Measurements from ENCODE around the gene CDK18.
A peak's percentile ranks its signal among the peaks of the same experiment; 100 is the strongest.

The CDK18 gene

DNA sequence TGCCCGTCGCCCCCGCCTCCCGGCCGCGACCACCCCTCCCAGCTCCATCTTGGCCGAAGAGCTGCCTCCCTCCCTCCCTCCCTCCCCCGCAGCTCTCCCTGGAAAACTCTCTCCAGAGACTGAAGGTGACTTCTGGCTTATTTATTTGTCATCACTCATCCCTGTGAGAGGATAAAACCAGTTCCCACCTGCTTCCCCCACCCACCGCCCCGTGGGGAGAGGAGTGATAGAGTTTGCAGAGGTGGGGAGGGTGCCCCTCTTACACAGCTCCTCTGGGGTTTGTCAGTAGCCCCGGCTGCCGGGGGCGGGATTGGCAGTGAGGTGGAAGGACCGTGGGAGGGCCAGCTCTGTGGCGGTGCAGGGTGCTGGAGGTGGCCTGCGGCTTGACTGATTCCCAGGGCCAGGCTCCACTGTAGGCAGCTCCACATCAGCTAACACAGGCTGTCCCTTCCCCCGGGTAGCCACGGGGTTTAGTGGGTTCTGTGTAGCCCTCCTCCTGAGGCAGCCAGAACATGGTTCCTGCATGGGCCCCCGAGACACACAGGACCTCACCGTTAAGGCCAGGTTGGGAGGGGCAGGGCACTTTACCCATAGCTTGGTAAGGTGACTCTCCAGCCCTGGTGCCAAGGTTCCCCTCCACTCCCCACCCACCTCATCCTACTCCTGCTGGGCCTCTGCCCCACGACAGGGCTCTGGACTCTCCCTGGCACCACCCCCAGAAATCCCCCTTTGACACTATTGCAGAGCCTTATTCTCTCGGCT, 65.1 kb downstream of the CDK18 start:
- peak overlapping the region; percentile 28 for H3K9ac ChIP-seq (ENCODE audit: insufficient read length, low read depth)
- peaks cover 7% of the 10 kb centered on the region for H3K4me1 ChIP-seq (ENCODE audit: insufficient read depth, insufficient read length)
- TF ChIP-seq ZNF274 (IDR thresholded peaks at IDR 0.05; ENCODE audit: low read depth, low read length) (no peak), YY1 (IDR thresholded peaks at IDR 0.05; ENCODE audit: insufficient read depth, insufficient read length) (no peak), SUZ12 (IDR thresholded peaks at IDR 0.05; ENCODE audit: extremely low read depth, insufficient read depth, insufficient read length) (peak; percentile 27)
- H3K4me3 ChIP-seq (ENCODE audit: insufficient read length, low read depth), result peak overlapping the region; percentile 58
- peaks cover 54% of the 10 kb centered on the region for H3K27me3 ChIP-seq (ENCODE audit: insufficient read depth, insufficient read length)
- H3K36me3 ChIP-seq (ENCODE audit: insufficient read depth, insufficient read length, low read length), result no peaks in the 10 kb centered on the region
- no peaks in the 10 kb centered on the region for H3K9me3 ChIP-seq (ENCODE audit: insufficient read depth, low read length)
- no peak for DNase-seq (ENCODE audit: low read depth, low spot score)

DNA sequence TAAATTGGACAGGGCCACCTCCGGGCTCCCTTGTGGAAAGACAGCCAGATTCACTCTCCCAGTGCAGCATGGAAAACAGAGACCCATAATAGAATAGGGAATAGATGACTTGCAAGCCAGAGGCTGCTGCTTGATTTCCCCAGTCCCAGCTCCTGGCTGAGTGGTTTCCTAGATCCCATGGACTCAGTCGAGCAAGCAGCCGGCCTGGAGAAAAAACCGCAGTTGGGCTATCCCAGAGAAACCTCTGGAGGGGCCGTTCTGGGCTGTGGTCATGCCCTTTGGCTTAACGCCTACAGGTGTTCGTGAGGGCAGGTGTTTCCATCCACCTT, 65.7 kb downstream of the CDK18 start:
- Histone ChIP-seq H3K9me3 (ENCODE audit: insufficient read depth, low read length) (no peaks in the 10 kb centered on the region), H3K4me3 (ENCODE audit: insufficient read length, low read depth) (no peak overlapping the region), H3K4me1 (ENCODE audit: insufficient read depth, insufficient read length) (peaks cover 7% of the 10 kb centered on the region), H3K27me3 (ENCODE audit: insufficient read depth, insufficient read length) (peaks cover 59% of the 10 kb centered on the region), H3K36me3 (ENCODE audit: insufficient read depth, insufficient read length, low read length) (no peaks in the 10 kb centered on the region), H3K9ac (ENCODE audit: insufficient read length, low read depth) (no peak overlapping the region)
- TF ChIP-seq SUZ12 (IDR thresholded peaks at IDR 0.05; ENCODE audit: extremely low read depth, insufficient read depth, insufficient read length) (no peak), ZNF274 (IDR thresholded peaks at IDR 0.05; ENCODE audit: low read depth, low read length) (no peak), YY1 (IDR thresholded peaks at IDR 0.05; ENCODE audit: insufficient read depth, insufficient read length) (no peak)
- DNase-seq (ENCODE audit: low read depth, low spot score), result no peak

DNA sequence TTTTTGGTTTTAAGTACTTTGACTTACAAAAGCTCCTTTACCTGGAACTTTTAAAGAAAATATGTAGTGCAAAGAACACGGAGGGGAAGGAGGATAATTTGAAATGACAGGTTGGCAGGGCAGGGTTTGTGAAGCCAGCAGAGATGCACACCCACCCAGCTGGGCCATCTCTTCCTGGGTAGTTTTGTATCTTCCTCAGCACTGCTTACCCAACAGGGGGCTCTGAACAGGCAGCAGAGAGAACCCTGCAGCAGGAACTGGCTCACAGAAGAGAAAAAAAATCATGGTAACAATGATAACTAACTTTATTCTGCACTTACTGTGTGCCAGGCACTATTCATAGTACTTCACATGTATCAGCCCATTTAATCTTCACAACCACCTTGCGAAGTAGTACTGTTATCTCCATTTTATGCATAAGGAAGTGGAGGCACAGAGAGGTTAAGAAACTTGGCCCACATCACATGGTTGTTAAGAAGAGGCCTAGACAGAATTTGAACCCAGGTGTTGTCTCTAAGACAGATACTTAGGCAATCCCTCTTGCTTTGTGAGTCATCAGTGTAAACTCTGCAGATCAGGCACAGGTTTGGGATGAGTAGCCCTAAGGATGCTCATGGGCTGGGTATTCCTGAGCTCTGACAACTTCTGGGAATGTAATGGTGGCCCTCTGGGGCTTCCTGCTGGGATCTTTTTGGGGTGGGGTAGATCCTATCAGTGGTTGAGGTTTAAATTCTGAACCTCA, 66.5 kb downstream of the CDK18 start:
- no peak overlapping the region for H3K4me3 ChIP-seq (ENCODE audit: insufficient read length, low read depth)
- no peak for DNase-seq (ENCODE audit: low read depth, low spot score)
- H3K9ac ChIP-seq (ENCODE audit: insufficient read length, low read depth), result no peak overlapping the region
- no peaks in the 10 kb centered on the region for H3K36me3 ChIP-seq (ENCODE audit: insufficient read depth, insufficient read length, low read length)
- TF ChIP-seq ZNF274 (IDR thresholded peaks at IDR 0.05; ENCODE audit: low read depth, low read length) (no peak), YY1 (IDR thresholded peaks at IDR 0.05; ENCODE audit: insufficient read depth, insufficient read length) (no peak), SUZ12 (IDR thresholded peaks at IDR 0.05; ENCODE audit: extremely low read depth, insufficient read depth, insufficient read length) (no peak)
- H3K4me1 ChIP-seq (ENCODE audit: insufficient read depth, insufficient read length), result peaks cover 7% of the 10 kb centered on the region
- peaks cover 67% of the 10 kb centered on the region for H3K27me3 ChIP-seq (ENCODE audit: insufficient read depth, insufficient read length)
- H3K9me3 ChIP-seq (ENCODE audit: insufficient read depth, low read length), result no peaks in the 10 kb centered on the region

DNA sequence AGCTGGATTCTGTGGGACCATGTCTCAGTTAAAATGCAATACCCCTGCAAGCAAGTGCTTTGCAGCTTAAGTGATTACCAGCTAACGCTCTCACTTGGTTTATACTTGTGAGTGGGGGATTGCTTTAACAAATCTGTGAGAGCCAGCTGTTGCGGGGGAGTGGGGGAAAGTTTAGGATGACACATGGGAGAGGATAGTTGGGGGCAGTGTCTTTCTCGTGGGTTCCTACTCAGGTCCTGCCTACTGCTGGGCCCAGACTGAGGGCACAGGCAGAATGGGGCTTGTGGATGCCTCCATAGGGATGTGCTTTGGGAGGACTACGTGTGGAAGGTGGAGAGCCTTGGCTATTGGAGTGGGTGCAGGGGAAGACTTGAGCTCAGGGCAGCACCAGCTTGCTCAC, 67.3 kb downstream of the CDK18 start:
- TF ChIP-seq YY1 (IDR thresholded peaks at IDR 0.05; ENCODE audit: insufficient read depth, insufficient read length) (no peak), ZNF274 (IDR thresholded peaks at IDR 0.05; ENCODE audit: low read depth, low read length) (no peak), SUZ12 (IDR thresholded peaks at IDR 0.05; ENCODE audit: extremely low read depth, insufficient read depth, insufficient read length) (no peak)
- Histone ChIP-seq H3K4me3 (ENCODE audit: insufficient read length, low read depth) (no peak overlapping the region), H3K9ac (ENCODE audit: insufficient read length, low read depth) (no peak overlapping the region), H3K27me3 (ENCODE audit: insufficient read depth, insufficient read length) (peaks cover 67% of the 10 kb centered on the region), H3K4me1 (ENCODE audit: insufficient read depth, insufficient read length) (peaks cover 8% of the 10 kb centered on the region), H3K36me3 (ENCODE audit: insufficient read depth, insufficient read length, low read length) (no peaks in the 10 kb centered on the region), H3K9me3 (ENCODE audit: insufficient read depth, low read length) (no peaks in the 10 kb centered on the region)
- DNase-seq (ENCODE audit: low read depth, low spot score), result no peak

DNA sequence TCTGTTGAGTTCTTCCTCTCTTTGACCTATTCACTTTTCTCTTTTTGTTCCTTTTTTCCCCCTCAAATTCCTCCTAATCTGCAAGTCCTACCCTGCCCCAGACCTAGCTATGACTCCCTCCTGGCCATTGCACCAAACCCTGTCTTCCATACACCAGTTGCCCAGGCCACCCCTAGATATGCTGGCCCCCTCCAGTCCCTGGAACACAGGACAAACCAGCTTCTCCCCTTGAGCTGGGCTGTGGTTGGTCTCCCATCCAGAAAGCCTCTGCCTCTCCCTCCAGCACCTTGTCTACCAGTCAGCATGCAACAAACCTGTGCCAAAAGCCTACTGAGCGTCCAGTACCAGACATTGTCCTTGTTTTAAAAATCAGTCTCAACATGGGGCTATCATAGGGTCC, 68.0 kb downstream of the CDK18 start:
- peaks cover 67% of the 10 kb centered on the region for H3K27me3 ChIP-seq (ENCODE audit: insufficient read depth, insufficient read length)
- no peaks in the 10 kb centered on the region for H3K36me3 ChIP-seq (ENCODE audit: insufficient read depth, insufficient read length, low read length)
- TF ChIP-seq YY1 (IDR thresholded peaks at IDR 0.05; ENCODE audit: insufficient read depth, insufficient read length), result no peak
- no peak for TF ChIP-seq ZNF274 (IDR thresholded peaks at IDR 0.05; ENCODE audit: low read depth, low read length)
- TF ChIP-seq SUZ12 (IDR thresholded peaks at IDR 0.05; ENCODE audit: extremely low read depth, insufficient read depth, insufficient read length), result no peak
- H3K9ac ChIP-seq (ENCODE audit: insufficient read length, low read depth), result no peak overlapping the region
- no peaks in the 10 kb centered on the region for H3K9me3 ChIP-seq (ENCODE audit: insufficient read depth, low read length)
- no peak overlapping the region for H3K4me3 ChIP-seq (ENCODE audit: insufficient read length, low read depth)
- H3K4me1 ChIP-seq (ENCODE audit: insufficient read depth, insufficient read length), result peaks cover 15% of the 10 kb centered on the region
- DNase-seq (ENCODE audit: low read depth, low spot score), result no peak

DNA sequence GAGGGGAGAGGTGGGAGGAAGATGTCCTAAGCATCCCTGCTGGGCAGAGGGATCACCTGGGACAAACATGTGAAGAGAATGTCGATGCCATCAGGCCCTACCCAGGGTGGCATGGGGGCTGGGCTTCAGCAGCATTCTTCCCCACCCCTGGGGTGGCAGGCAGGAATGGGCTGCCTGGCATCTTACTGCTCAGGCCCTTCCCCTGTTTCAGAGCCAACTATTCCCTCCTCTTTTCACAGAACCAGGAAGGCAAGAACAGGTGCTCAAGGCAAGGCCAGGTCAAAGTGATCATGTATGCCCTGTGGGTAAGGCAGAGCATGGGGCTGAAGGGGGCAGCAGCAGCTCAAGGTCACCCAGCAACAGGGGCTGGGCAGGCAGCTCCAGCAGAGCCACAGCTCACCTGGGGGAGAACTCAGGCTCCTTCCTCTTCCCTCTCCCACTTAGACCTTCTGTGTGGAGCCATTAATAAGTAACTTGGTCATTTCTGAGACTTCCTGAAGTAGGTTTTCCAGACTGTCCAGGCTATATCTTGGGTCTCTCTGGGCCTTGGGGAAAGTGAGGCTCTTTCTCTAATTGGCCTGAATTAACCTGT, 70.9 kb downstream of the CDK18 start:
- Histone ChIP-seq H3K9ac (ENCODE audit: insufficient read length, low read depth) (no peak overlapping the region), H3K36me3 (ENCODE audit: insufficient read depth, insufficient read length, low read length) (no peaks in the 10 kb centered on the region), H3K4me3 (ENCODE audit: insufficient read length, low read depth) (no peak overlapping the region), H3K27me3 (ENCODE audit: insufficient read depth, insufficient read length) (peaks cover 43% of the 10 kb centered on the region), H3K9me3 (ENCODE audit: insufficient read depth, low read length) (no peaks in the 10 kb centered on the region), H3K4me1 (ENCODE audit: insufficient read depth, insufficient read length) (peaks cover 27% of the 10 kb centered on the region)
- TF ChIP-seq SUZ12 (IDR thresholded peaks at IDR 0.05; ENCODE audit: extremely low read depth, insufficient read depth, insufficient read length) (no peak), ZNF274 (IDR thresholded peaks at IDR 0.05; ENCODE audit: low read depth, low read length) (no peak), YY1 (IDR thresholded peaks at IDR 0.05; ENCODE audit: insufficient read depth, insufficient read length) (no peak)
- no peak for DNase-seq (ENCODE audit: low read depth, low spot score)

DNA sequence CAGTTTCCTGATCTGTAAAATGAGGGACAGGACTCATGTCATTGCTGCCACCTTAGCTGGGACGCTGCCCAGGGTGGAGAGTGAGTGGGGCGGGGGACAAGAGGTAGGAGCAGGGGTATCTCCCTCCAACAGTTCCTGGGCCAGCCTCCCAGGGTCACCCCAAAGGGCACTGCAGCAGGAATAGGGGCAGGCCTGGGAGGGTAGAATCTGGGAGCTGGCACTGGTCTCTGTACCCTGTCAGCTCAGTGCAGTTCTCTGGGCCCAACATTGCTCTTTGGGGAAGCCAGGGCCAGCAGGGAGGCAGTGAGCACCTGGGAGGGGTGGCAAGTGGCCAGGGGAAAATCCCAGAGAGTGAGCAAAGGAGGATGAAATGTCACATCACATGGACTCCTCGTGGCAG, 71.5 kb downstream of the CDK18 start:
- Histone ChIP-seq H3K9ac (ENCODE audit: insufficient read length, low read depth) (no peak overlapping the region), H3K4me1 (ENCODE audit: insufficient read depth, insufficient read length) (peaks cover 27% of the 10 kb centered on the region), H3K27me3 (ENCODE audit: insufficient read depth, insufficient read length) (peaks cover 40% of the 10 kb centered on the region), H3K36me3 (ENCODE audit: insufficient read depth, insufficient read length, low read length) (no peaks in the 10 kb centered on the region), H3K9me3 (ENCODE audit: insufficient read depth, low read length) (no peaks in the 10 kb centered on the region), H3K4me3 (ENCODE audit: insufficient read length, low read depth) (no peak overlapping the region)
- DNase-seq (ENCODE audit: low read depth, low spot score), result no peak
- TF ChIP-seq SUZ12 (IDR thresholded peaks at IDR 0.05; ENCODE audit: extremely low read depth, insufficient read depth, insufficient read length), result no peak
- no peak for TF ChIP-seq YY1 (IDR thresholded peaks at IDR 0.05; ENCODE audit: insufficient read depth, insufficient read length)
- no peak for TF ChIP-seq ZNF274 (IDR thresholded peaks at IDR 0.05; ENCODE audit: low read depth, low read length)

Measured in NT2/D1 (cell line).